Left ventricle myocardium inferior (tissue), 1 donor: ENCODE measurements around the gene REM2. TPM values are rescaled to one million over a fixed set of nuclear protein-coding genes. Genes with fewer than 3 reads are reported as not detected.

ENCODE experiments used
- DNase-seq: peaks from one replicate; pipeline ENCODE4 v3.0.0-alpha.2; 2020
- H3K27ac ChIP-seq: fragments of 200-600 bp; replicated peaks from 2 replicates; pipeline ENCODE4 v1.8.0; 2021
- H3K27me3 ChIP-seq: fragments of 200-600 bp; 2 replicates; pipeline ENCODE4 v1.8.0; 2021; ENCODE audit warnings: low read depth
- H3K36me3 ChIP-seq: fragments of 200-600 bp; 2 replicates; pipeline ENCODE4 v1.8.0; 2021
- H3K4me1 ChIP-seq: fragments of 200-600 bp; 2 replicates; pipeline ENCODE4 v1.8.0; 2021
- H3K4me3 ChIP-seq: fragments of 200-600 bp; 2 replicates; pipeline ENCODE4 v1.8.0; 2021; ENCODE audit warnings: mild to moderate bottlenecking, moderate library complexity
- H3K9me3 ChIP-seq: fragments of 200-600 bp; replicated peaks from 2 replicates; pipeline ENCODE4 v1.8.0; 2021
- CTCF ChIP-seq: fragments of 200-600 bp; IDR thresholded peaks from 2 replicates; pipeline ENCODE4 v1.8.0; 2021; ENCODE audit warnings: antibody characterized with exemption, mild to moderate bottlenecking, borderline replicate concordance
- intact Hi-C: fragments of 100-400 bp; cut with micrococcal nuclease; formaldehyde crosslinking; loops from one replicate; pipeline ENCODE4 v1.11.0; 2022
- total RNA-seq: library from RNA; stranded (reverse); fragmentation: NEBNext Ultra II Directional; extraction: Animal tissue kit (Norgen Biotek cat#: 25700); gene quantifications from one replicate; pipeline ENCODE4 v1.2.1, GENCODE V29; 2021
- donor health status: DM: no; HTN: yes; CAD: no; lungs with severe emphysema.

REM2 gene
- total RNA-seq, 1 donor from 2014 or later: not detected

DNA sequence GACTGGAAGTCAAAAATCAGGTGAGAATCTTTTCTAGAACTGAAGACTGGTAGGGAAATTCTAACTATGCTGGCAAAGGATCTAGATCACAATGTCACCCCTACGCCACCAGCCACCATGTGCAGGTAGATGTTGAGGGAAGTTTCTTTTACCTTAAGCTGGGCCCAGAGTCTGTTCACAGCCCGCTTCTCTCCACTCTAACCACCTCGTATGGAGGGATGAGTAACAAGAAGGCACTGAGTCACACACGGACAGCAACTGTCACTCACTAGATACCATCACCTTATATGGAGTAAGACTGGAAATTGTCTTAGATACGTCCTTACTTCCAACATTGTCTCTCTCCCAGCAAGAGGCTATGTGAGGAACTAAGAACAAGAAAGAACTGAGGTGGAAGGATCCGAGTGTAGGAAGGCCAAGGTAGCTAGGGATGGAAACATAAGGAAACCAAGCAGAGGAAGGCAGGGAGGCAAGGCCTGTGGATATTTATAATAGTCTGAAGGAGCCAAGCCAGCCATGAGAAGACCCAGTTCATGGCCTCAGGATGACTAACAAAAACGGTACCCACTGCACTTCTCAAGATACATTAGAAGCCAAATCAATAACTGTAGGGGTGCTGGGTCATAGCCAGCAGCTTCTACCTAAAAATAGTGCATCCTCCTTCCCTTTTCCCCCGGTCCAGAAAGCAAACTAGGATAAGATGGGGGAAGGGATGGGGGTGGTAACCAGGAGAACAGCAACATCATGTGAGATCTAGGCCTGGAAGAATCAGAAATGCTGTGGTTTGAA is 15.5 kb downstream of the REM2 start:
- H3K36me3 ChIP-seq: peaks cover 32% of the 10 kb centered on the region
- no peaks in the 10 kb centered on the region for H3K9me3 ChIP-seq
- intact Hi-C loops: no loop called here
- DNase-seq: no peak
- H3K27me3 ChIP-seq: no peaks in the 10 kb centered on the region
- H3K4me1 ChIP-seq: peaks cover 9% of the 10 kb centered on the region
- H3K27ac ChIP-seq: no peak overlapping the region
- H3K4me3 ChIP-seq: no peak overlapping the region
- no peak for TF ChIP-seq CTCF

DNA sequence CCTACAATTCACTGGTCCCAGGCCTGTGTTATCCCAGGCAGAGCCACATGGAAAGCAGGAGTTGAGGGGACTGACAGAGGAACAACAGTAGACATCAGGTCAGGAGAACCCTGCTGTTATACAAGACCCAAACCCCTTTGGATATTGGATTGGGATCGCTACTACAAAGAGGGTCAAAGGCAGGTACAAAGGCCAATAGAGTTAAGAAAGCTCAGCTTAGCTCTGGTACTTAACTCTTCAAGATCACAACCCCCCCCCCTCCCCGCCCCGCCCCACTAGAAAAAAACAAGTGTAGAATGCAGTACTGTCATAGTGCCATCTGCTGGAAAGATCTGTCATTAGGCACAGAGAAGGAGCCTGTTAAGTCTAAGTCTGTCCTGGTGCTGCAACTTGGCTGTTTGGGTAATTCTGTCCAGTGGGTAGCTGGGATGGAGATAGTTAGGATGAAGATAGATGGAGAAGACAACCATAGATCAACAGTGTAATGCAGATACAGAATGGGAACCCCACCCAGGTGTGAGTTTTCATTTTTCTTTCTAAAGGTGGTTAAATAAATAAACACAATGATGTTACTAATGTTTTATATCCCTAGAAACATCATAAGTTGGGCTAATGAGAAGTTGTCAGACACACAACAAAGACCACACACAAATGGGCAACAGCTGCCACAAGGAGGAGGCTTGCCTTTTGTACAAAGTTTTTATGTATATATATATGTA is 17.2 kb downstream of the REM2 start:
- H3K4me1 ChIP-seq: peaks cover 16% of the 10 kb centered on the region
- H3K27me3 ChIP-seq: no peaks in the 10 kb centered on the region
- H3K4me3 ChIP-seq: no peak overlapping the region
- peaks cover 50% of the 10 kb centered on the region for H3K36me3 ChIP-seq
- intact Hi-C loops: no loop called here
- TF ChIP-seq CTCF: peak; percentile 58
- DNase-seq: no peak
- no peaks in the 10 kb centered on the region for H3K9me3 ChIP-seq
- H3K27ac ChIP-seq: peak overlapping the region; percentile 34

DNA sequence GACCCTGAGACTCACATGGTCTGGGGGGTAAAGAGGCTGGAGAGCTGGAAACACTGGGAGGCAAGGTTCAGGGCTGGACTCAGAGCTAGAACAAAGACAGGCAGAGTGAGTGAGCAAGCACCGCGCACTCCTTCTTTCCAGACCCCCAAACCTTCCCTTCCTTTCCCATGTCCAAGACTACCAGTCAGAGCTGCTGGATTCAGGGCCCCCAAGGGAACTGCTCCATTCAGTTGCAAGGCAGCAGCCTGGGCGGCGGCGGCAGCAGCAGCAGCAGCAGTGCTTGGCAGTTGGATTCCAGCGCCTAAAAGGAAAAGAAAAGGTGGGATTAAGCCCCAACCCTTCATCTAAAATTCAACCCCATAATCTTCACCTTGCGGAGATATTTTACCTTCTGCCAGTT is 18.8 kb downstream of the REM2 start:
- no peak for TF ChIP-seq CTCF
- Histone ChIP-seq H3K27me3 (no peaks in the 10 kb centered on the region), H3K36me3 (peaks cover 65% of the 10 kb centered on the region), H3K27ac (no peak overlapping the region), H3K4me3 (no peak overlapping the region), H3K9me3 (no peaks in the 10 kb centered on the region), H3K4me1 (peaks cover 16% of the 10 kb centered on the region)
- intact Hi-C loops: no loop called here
- DNase-seq: no peak

- Histone ChIP-seq H3K27ac (no peak overlapping the region), H3K9me3 (no peaks in the 10 kb centered on the region), H3K4me3 (no peak overlapping the region), H3K27me3 (no peaks in the 10 kb centered on the region), H3K36me3 (peaks cover 84% of the 10 kb centered on the region), H3K4me1 (peaks cover 10% of the 10 kb centered on the region)
- DNase-seq: no peak
- intact Hi-C loops: no loop called here
- TF ChIP-seq CTCF: no peak
These were observed 20.7 kb downstream of the REM2 start for GRCh38 chr14:22903742-22904087.

- Histone ChIP-seq H3K9me3 (no peaks in the 10 kb centered on the region), H3K36me3 (peaks cover 99% of the 10 kb centered on the region), H3K27me3 (no peaks in the 10 kb centered on the region), H3K27ac (no peak overlapping the region), H3K4me1 (peaks cover 17% of the 10 kb centered on the region), H3K4me3 (no peak overlapping the region)
- no peak for TF ChIP-seq CTCF
- intact Hi-C loops: no loop called here
- no peak for DNase-seq
These were observed 22.6 kb downstream of the REM2 start for GRCh38 chr14:22905627-22906026.
